GM10248 (cell line): ENCODE data around the gene GLRX5.

Source experiments
- CTCF ChIA-PET: fragments of 300-600 bp; sonication (Branson Sonifier 250); formaldehyde crosslinking; extraction: SDS; loops from one replicate; lab custom pipeline; 2021; ENCODE audit warnings: antibody characterized with exemption; lab: Yijun Ruan, JAX
- POLR2A ChIA-PET: fragments of 350-650 bp; sonication (Branson Sonifier 250); formaldehyde crosslinking; extraction: SDS; loops from one replicate; lab custom pipeline; 2020; ENCODE audit warnings: antibody characterized with exemption; lab: Yijun Ruan, JAX
- DNase-seq: peaks from one replicate; pipeline ENCODE4 v3.0.0; 2012; ENCODE audit errors: extremely low spot score
- TF ChIP-seq, protein P1 (sequence below): IDR thresholded peaks from 2 replicates; pipeline ENCODE4 v1.5.1; 2012; ENCODE audit warnings: mild to moderate bottlenecking, low read depth; ENCODE audit errors: extremely low read depth, missing control alignments, control extremely low read depth

GLRX5 gene

DNA sequence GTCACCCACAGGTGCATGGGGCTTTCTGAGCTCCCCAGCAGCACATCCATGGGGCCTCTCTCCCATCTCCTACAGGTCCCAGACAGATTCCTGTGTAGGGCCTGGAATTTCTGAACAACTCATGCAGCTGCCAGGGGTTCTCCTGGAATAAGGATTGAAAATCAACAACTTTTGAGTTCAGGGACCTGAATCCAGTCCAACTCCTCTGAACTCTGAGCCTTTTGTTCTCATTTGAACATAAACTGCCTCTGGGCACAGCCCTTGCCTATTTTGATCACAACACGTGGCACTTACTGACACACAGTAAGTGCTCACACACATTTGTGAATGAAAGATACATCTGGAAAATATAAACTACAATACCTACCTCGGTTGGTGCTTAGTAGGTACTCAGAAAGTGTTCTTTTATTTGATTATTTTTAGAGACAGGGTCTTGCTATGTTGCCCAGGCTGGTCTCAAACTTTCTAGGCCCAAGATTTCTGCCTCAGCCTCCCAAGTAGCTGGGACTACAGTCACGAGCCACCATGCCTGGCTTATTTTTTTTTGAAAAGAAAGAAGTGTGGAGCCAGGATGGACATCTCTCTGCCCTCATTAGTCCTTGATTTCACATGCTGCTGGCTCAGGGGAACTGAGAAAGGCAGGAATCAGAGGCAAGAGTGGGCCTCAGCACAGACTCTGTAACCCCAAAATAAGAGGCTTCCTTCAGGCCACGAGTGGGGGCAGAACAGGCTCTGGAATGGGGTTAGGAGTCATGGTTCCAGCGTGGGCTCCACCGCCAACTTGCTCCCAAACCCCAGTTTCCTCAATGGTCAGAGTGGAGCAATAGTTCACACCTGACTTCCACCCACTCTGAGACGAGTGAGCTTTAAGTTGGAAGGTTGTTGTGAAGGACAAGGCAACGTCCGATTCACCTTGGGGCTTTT is 45.4 kb upstream of the GLRX5 start:
- TF ChIP-seq, protein P1, sequence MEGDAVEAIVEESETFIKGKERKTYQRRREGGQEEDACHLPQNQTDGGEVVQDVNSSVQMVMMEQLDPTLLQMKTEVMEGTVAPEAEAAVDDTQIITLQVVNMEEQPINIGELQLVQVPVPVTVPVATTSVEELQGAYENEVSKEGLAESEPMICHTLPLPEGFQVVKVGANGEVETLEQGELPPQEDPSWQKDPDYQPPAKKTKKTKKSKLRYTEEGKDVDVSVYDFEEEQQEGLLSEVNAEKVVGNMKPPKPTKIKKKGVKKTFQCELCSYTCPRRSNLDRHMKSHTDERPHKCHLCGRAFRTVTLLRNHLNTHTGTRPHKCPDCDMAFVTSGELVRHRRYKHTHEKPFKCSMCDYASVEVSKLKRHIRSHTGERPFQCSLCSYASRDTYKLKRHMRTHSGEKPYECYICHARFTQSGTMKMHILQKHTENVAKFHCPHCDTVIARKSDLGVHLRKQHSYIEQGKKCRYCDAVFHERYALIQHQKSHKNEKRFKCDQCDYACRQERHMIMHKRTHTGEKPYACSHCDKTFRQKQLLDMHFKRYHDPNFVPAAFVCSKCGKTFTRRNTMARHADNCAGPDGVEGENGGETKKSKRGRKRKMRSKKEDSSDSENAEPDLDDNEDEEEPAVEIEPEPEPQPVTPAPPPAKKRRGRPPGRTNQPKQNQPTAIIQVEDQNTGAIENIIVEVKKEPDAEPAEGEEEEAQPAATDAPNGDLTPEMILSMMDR: no peak
- POLR2A ChIA-PET: no interaction called here

GRCh38 chr14:95490138-95490509 is 44.7 kb upstream of the GLRX5 start:
- DNase-seq: no peak

More for the DNA sequence above, 45.4 kb upstream of the GLRX5 start:
- CTCF ChIA-PET: interaction anchor here (1.0 to 1.7 kb wide), 4 partner anchors 10 to 38 kb away, joined by 3 to 5 read pairs (median 4); no protein-coding TSS in a partner anchor
- DNase-seq: no peak

GRCh38 chr14:95490727-95491451 is 44.0 kb upstream of the GLRX5 start:
- no peak for DNase-seq
- POLR2A ChIA-PET: no interaction called here
- TF ChIP-seq, protein P1: no peak
- CTCF ChIA-PET: interaction anchor here (1.0 to 2.0 kb wide), 4 partner anchors 12 to 36 kb away, joined by 3 to 5 read pairs (median 4); no protein-coding TSS in a partner anchor

More at GRCh38 chr14:95490138-95490509, 44.7 kb upstream of the GLRX5 start:
- ChIA-PET POLR2A (no interaction called here), CTCF (interaction anchor here (1.0 to 1.7 kb wide), 4 partner anchors 11 to 37 kb away, joined by 3 to 5 read pairs (median 4); no protein-coding TSS in a partner anchor)
- TF ChIP-seq, protein P1: no peak

DNA sequence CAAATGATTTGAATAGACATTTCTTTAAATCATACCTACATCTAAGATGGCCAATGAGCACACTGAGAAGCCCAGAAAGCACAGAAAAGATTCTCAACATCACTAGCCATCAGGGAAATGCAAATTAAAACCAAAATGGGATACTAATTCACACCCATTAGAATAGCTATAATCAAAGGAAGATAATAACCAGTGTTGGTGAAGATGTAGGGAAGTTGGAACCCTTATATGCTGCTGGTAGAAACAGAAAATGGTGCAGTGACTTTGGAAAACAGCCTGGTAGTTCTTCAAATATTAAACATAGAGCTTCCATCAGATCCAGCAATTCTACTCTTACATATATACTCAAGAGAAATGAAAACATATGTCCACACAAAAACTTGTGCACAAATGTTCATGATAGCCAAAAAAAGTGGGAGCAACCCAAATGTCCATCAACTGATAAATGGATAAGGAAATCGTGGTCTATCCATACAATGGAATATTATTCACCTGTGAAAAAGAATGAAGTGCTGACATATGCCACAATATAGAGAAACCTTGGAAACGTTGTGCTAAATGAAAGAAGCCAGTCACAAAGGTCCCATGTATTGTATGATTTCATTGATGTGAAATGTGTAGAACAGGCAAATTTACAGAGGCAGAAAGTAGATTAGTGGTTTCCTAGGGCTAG is 42.8 kb upstream of the GLRX5 start:
- ChIA-PET POLR2A (no interaction called here), CTCF (interaction anchor here (0.9 to 2.0 kb wide), 8 partner anchors 9 to 38 kb away, joined by 3 to 7 read pairs (median 4); no protein-coding TSS in a partner anchor)
- TF ChIP-seq, protein P1: no peak
- DNase-seq: no peak

- CTCF ChIA-PET: interaction anchor here (0.9 to 1.6 kb wide), 8 partner anchors 13 to 51 kb away, joined by 3 to 9 read pairs (median 4); partner anchors contain the start of gene SYNE3
- DNase-seq: no peak
- TF ChIP-seq, protein P1: no peak
- POLR2A ChIA-PET: no interaction called here
Observed at GRCh38 chr14:95493503-95493902, 41.3 kb upstream of the GLRX5 start.

DNA sequence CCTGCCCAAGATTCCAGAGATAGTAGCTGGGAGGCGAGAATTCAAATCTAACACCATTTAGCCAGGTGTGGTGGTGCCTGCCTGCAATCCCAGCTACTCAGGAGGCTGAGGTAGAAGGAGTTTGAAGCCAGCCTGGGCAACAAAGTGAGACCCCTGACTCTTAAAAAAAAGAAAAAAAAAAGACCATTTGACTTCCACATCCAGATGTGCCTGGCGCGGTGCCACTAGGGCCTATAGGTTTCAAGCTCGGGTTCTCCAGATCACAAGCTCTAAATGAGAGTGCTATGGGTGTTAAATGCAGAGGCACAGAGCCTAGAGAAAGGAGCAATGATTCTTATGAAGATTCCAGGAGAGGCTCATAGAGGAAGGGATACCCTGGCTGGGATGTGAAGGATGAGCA is 40.9 kb upstream of the GLRX5 start:
- CTCF ChIA-PET: interaction anchor here (0.9 to 1.6 kb wide), 5 partner anchors 23 to 52 kb away, joined by 3 to 9 read pairs (median 6); partner anchors contain the start of gene SYNE3
- DNase-seq: no peak
- POLR2A ChIA-PET: no interaction called here
- TF ChIP-seq, protein P1: no peak
